Spleen (tissue), 7 donors: Measurements from ENCODE around the gene SLC2A6.

Experiments used
- POLR2A ChIP-seq, 3 donors: fragments of 450-650 bp; IDR thresholded peaks; one replicate each; pipeline ENCODE4 v1.5.1; 2017; ENCODE audit warnings: antibody characterized with exemption in 3 of 3, mild to moderate bottlenecking in 1 of 3
- POLR2AphosphoS5 ChIP-seq, 3 donors: sonication (generic); formaldehyde crosslinking; IDR thresholded peaks; one replicate each; pipeline ENCODE4 v1.5.1; 2017; ENCODE audit warnings: antibody characterized with exemption in 3 of 3
- TF ChIP-seq, protein P1 (sequence below), 11 experiments: fragments of 200-600 bp in 7 of 11; fragments of 450-650 bp in 4 of 11; sonication (generic) in 4 of 11; IDR thresholded peaks in 8 of 11; conservative IDR thresholded peaks in 3 of 11; 1 replicate in 7 of 11; 2 replicates in 4 of 11; pipeline versions ENCODE4 v1.4.0 to v1.8.0; 2016 to 2021; ENCODE audit warnings: antibody characterized with exemption in 11 of 11, inconsistent platforms in 4 of 11, mild to moderate bottlenecking in 1 of 11
- donor health status: DM: no; HTN: no; CAD: no; lungs with moderate emphysema.
- donor health status: DM: no; HTN: no; CAD: no.
- donor health status: DM: no; HTN: no; CAD: no.

DNA sequence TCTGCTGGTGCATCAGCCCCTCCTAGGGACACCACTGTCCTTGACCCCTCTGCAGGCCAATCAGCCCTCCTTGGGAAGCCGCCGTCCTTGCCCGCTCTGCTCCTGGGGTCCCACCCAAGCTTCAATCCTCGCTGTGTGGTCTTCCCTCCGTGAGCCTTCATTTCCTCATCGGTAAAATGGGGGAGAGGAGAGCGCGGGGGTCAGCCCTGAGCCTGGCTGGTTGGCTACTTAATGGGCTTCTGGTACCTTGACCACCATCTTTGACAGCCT lies 12.7 kb upstream of the SLC2A6 start:
- TF ChIP-seq, protein P1, sequence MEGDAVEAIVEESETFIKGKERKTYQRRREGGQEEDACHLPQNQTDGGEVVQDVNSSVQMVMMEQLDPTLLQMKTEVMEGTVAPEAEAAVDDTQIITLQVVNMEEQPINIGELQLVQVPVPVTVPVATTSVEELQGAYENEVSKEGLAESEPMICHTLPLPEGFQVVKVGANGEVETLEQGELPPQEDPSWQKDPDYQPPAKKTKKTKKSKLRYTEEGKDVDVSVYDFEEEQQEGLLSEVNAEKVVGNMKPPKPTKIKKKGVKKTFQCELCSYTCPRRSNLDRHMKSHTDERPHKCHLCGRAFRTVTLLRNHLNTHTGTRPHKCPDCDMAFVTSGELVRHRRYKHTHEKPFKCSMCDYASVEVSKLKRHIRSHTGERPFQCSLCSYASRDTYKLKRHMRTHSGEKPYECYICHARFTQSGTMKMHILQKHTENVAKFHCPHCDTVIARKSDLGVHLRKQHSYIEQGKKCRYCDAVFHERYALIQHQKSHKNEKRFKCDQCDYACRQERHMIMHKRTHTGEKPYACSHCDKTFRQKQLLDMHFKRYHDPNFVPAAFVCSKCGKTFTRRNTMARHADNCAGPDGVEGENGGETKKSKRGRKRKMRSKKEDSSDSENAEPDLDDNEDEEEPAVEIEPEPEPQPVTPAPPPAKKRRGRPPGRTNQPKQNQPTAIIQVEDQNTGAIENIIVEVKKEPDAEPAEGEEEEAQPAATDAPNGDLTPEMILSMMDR (IDR thresholded peaks at IDR 0.05 in 8 of 11, conservative IDR thresholded peaks at IDR 0.05 in 3 of 11), result no peak
- TF ChIP-seq POLR2A (IDR thresholded peaks at IDR 0.05), result no peak
- TF ChIP-seq POLR2AphosphoS5 (IDR thresholded peaks at IDR 0.05), result no peak
